Psoas muscle (tissue), 8 donors: Measurements from ENCODE around the gene TMEM201. TPM values are rescaled to one million over a fixed set of nuclear protein-coding genes. Genes with fewer than 3 reads are reported as not detected.

Source experiments
- ATAC-seq, 4 donors: fragments of 200-7000 bp; cut with Tn5 transposase; one replicate each; pipeline ENCODE4 v1.9.1; 2020; ENCODE audit warnings: moderate library complexity in 3 of 4, mild to moderate bottlenecking in 2 of 4
- DNase-seq, 2 donors: peaks; one replicate each; pipeline ENCODE4 v3.0.0-alpha.2; 2020
- H3K27ac ChIP-seq: fragments of 200-600 bp; one replicate; pipeline ENCODE4 v1.8.0; 2022
- H3K27me3 ChIP-seq, 3 donors: fragments of 200-600 bp in 1 of 3; one replicate each; pipeline versions ENCODE4 v1.6.1 to v1.8.0; 2013 to 2022; ENCODE audit warnings: low read length in 2 of 3, mild to moderate bottlenecking in 2 of 3, moderate library complexity in 1 of 3; ENCODE audit not compliant: insufficient read depth in 3 of 3
- H3K36me3 ChIP-seq, 2 donors: fragments of 200-600 bp in 1 of 2; one replicate each; pipeline versions ENCODE4 v1.6.1 to v1.8.0; 2013 to 2022; ENCODE audit warnings: low read depth in 1 of 2, mild to moderate bottlenecking in 1 of 2, moderate library complexity in 1 of 2; ENCODE audit not compliant: insufficient read depth in 1 of 2
- H3K4me1 ChIP-seq: fragments of 200-600 bp; one replicate; pipeline ENCODE4 v1.8.0; 2022
- H3K4me3 ChIP-seq: fragments of 200-600 bp; one replicate; pipeline ENCODE4 v1.8.0; 2022; ENCODE audit warnings: mild to moderate bottlenecking
- H3K9me3 ChIP-seq: fragments of 200-600 bp; one replicate; pipeline ENCODE4 v1.8.0; 2022
- WGBS, 3 donors: extraction: QIAGEN DNeasy Blood & Tissue Kit; methylation state at CpG; one replicate each; pipeline versions ENCODE4 v1.1.6 to v1.1.7; 2013; 5-methylcytosine and 5-hydroxymethylcytosine counted together
- intact Hi-C, 2 donors: fragments of 100-400 bp; cut with DNase I; formaldehyde crosslinking; loops; one replicate each; pipeline versions ENCODE4 v1.11.0 to v1.14.2; 2022
- polyA plus RNA-seq, 3 donors: library from polyadenylated mRNA; stranded (reverse); fragments of 200-250 nt; gene quantifications; one replicate each; pipeline ENCODE4 v1.2.3, GENCODE V29; 2013
- total RNA-seq, 4 donors: library from RNA; stranded (reverse); fragmentation: NEBNext Ultra II Directional in 2 of 4; extraction: Animal tissue kit (Norgen Biotek cat#: 25700) in 2 of 4; gene quantifications; one replicate each; pipeline versions ENCODE4 v1.2.1 to v1.2.4, GENCODE V29; 2021 to 2023
- TF ChIP-seq, protein P1 (sequence below): fragments of 200-600 bp; IDR thresholded peaks from one replicate; pipeline ENCODE4 v1.8.0; 2022; ENCODE audit warnings: antibody characterized with exemption
- donor health status: healthy with polysubstance abuse.
- donor health status: DM: no; HTN: no; CAD: no; lungs with moderate emphysema.
- donor health status: Bipolar disorder and iron deficiency.
- donor health status: healthy.
- donor health status: DM: yes; HTN: yes; CAD: no.
- donor health status: DM: no; HTN: no; CAD: no.
- donor health status: DM: no; HTN: no; CAD: no.
- donor health status: DM: yes; HTN: yes; CAD: no.

The TMEM201 gene
- total and polyA plus RNA-seq, 7 donors = 15.7 to 37.3 (median 23.2) TPM

DNA sequence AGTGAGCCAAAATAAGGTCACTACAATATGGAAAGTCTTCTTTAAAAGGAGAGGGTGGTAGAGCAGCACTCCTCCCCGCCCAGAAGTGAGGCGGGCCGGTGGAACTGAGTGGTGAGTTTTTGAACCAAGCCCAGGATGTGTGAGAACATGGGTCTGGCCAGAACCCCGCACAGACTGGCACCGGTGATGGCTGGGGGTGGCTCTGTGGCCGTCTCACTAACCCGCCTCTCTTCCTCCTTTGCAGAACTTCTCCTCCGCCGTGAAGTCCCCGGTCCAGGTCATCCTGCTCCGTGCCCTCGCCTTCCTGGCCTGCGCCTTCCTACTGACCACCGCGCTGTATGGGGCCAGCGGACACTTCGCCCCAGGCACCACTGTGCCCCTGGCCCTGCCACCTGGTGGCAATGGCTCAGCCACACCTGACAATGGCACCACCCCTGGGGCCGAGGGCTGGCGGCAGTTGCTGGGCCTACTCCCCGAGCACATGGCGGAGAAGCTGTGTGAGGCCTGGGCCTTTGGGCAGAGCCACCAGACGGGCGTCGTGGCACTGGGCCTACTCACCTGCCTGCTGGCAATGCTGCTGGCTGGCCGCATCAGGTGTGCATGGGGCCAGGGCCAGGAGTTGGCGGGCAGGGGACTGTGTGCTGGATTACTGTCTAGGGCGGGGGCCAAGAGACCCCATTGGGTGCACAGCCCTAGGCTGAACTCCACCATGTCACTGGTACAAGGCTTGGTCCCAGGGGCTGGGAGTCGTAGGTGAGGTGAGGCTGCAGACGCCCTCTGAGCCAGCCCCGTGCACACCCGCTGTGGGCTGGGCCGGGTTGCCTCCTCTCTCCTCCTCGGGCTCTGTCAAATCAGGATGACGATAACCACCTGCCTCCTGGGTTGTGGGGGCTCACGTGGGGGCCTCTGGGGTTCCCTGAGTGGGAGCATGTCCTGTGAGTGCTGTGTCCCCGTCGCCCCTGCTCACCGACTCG, 12.4 kb downstream of the TMEM201 start:
- intact Hi-C loops = no loop called here
- TF ChIP-seq, protein P1, sequence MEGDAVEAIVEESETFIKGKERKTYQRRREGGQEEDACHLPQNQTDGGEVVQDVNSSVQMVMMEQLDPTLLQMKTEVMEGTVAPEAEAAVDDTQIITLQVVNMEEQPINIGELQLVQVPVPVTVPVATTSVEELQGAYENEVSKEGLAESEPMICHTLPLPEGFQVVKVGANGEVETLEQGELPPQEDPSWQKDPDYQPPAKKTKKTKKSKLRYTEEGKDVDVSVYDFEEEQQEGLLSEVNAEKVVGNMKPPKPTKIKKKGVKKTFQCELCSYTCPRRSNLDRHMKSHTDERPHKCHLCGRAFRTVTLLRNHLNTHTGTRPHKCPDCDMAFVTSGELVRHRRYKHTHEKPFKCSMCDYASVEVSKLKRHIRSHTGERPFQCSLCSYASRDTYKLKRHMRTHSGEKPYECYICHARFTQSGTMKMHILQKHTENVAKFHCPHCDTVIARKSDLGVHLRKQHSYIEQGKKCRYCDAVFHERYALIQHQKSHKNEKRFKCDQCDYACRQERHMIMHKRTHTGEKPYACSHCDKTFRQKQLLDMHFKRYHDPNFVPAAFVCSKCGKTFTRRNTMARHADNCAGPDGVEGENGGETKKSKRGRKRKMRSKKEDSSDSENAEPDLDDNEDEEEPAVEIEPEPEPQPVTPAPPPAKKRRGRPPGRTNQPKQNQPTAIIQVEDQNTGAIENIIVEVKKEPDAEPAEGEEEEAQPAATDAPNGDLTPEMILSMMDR = no peak
- ATAC-seq (no peak), DNase-seq (no peak)
- 92 to 93% (median 92%) methylated on average over 35 to 39 of the region's 39 CpGs for WGBS, 3 donors
- Histone ChIP-seq H3K36me3 (peaks cover 3 to 86% of the 10 kb centered on the region in 2 donors), H3K9me3 (no peaks in the 10 kb centered on the region), H3K27me3 (no peaks in the 10 kb centered on the region), H3K27ac (no peak overlapping the region), H3K4me3 (no peak overlapping the region), H3K4me1 (peaks cover 6% of the 10 kb centered on the region)

DNA sequence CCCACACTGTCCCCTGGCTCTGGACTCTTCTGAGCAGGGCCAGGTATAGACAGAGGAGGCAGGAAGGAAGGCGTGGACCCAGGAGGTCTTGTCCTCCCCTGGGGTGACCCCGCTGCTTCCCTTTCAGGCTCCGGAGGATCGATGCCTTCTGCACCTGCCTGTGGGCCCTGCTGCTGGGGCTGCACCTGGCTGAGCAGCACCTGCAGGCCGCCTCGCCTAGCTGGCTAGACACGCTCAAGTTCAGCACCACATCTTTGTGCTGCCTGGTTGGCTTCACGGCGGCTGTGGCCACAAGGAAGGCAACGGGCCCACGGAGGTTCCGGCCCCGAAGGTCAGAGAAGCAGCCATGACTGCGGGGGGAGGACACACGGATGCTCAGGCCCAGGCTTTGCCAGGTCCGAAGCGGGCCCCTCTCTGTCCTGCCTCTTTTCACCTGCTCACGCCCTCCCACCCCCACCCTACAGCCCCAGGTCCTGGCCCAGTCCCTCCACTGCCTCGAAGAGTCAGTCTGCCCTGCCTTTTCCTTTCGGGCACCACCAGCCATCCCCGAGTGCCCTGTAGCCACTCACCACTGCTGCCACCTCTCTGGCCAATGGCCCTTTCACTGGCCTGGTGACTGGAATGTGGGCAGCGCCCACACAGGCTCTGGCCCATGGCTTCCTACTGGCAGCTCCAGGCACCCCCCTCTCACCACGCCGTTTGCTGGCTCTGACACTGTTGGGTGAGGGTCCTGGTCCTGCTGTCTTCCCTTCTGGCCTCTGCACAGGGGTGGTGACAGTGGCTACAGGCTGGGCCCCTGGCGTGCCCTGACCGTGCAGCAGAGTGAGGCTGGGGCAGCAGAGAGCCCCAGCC, 13.5 kb downstream of the TMEM201 start:
- intact Hi-C loops = no loop called here
- TF ChIP-seq, protein P1 = no peak
- no peaks in the 10 kb centered on the region for H3K9me3 ChIP-seq
- H3K27me3 ChIP-seq = no peaks in the 10 kb centered on the region
- no peak for DNase-seq
- 91 to 95% (median 93%) methylated on average over 23 to 26 of the region's 26 CpGs for WGBS, 3 donors
- H3K27ac ChIP-seq = no peak overlapping the region
- H3K36me3 ChIP-seq = peaks cover 3 to 76% of the 10 kb centered on the region in 2 donors
- no peak for ATAC-seq
- peaks cover 5% of the 10 kb centered on the region for H3K4me1 ChIP-seq
- H3K4me3 ChIP-seq = no peak overlapping the region

DNA sequence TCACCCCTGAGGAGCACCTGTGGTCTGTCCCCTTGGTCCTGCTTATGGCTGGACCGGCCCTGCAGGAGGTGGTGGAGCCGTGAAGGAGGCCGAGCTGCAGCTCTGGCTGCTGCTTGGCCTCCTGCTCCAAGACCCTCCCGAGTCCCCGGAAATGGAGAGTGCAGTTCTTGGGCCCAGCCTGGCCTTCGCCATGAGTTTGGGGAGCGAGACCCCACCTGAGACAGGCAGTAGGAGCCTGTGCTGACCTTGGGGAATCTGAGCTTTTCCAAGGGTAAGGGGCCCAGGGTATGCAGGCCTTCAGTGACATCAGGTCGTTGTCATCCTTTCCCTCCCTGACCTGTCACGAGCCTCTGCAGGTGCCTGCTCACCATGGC, 14.1 kb downstream of the TMEM201 start:
- intact Hi-C loops = no loop called here
- Histone ChIP-seq H3K36me3 (peaks cover 3 to 70% of the 10 kb centered on the region in 2 donors), H3K9me3 (no peaks in the 10 kb centered on the region), H3K27ac (no peak overlapping the region), H3K27me3 (no peaks in the 10 kb centered on the region), H3K4me3 (no peak overlapping the region), H3K4me1 (peaks cover 5% of the 10 kb centered on the region)
- 94 to 97% (median 96%) methylated on average over 7 to 9 of the region's 9 CpGs for WGBS, 3 donors
- DNase-seq (no peak), ATAC-seq (no peak)
- TF ChIP-seq, protein P1 = no peak

DNA sequence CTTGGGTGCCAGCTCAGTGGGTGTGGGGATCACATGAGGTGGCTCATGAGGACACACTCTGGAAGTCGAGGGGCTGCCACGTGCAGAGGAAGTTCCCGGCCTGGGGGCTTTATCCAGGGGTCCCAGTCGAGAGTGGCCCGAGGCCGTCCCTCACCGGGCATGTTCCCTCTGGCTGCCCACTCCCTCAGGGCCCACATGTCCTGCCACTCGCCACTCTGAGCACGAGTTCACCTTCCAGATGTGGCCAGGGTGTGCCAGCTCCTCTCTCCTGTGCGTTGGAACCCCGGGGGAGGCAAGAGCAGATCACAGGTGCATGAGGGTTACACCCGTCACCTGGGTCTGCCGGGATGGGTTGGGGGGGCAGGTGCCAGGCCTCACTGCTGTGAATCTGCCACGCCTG, 14.6 kb downstream of the TMEM201 start:
- no peak overlapping the region for H3K27ac ChIP-seq
- no peak overlapping the region for H3K4me3 ChIP-seq
- WGBS, 3 donors = 86 to 95% (median 89%) methylated on average over 14 of the region's 14 CpGs
- peaks cover 5% of the 10 kb centered on the region for H3K4me1 ChIP-seq
- H3K9me3 ChIP-seq = no peaks in the 10 kb centered on the region
- ATAC-seq (no peak), DNase-seq (no peak)
- TF ChIP-seq, protein P1 = no peak
- no peaks in the 10 kb centered on the region for H3K27me3 ChIP-seq
- intact Hi-C loops = no loop called here
- peaks cover 3 to 68% of the 10 kb centered on the region in 2 donors for H3K36me3 ChIP-seq
